HCT116 (cell line): ENCODE measurements around the gene HEPN1. TPM values are rescaled to one million over a fixed set of nuclear protein-coding genes. Genes with fewer than 3 reads are reported as not detected.

Experiments used
- ATAC-seq: fragments of 200-7000 bp; cut with Tn5 transposase; 2 replicates; pipeline ENCODE4 v1.9.1; 2020; ENCODE audit warnings: mild to moderate bottlenecking, moderate library complexity
- BruUV-seq: library from RNA; stranded (reverse); fragments of 400-500 nt; replicated peaks from 2 replicates; lab custom pipeline; 2021; lab: Mats Ljungman, UMichigan
- CTCF ChIA-PET: fragments of 300-600 bp; sonication (Branson Sonifier 250); formaldehyde crosslinking; loops from one replicate; lab custom pipeline; 2021; ENCODE audit warnings: antibody characterized with exemption; lab: Charles Lee
- POLR2A ChIA-PET: fragments of 300-600, 350-600 bp; sonication (Branson Sonifier 250); formaldehyde crosslinking; loops from one replicate; lab custom pipeline; 2021; ENCODE audit warnings: antibody characterized with exemption; lab: Charles Lee
- RAD21 ChIA-PET, 2 experiments: fragments of 300-600 bp; sonication (Branson Sonifier 250); formaldehyde crosslinking; loops; one replicate each; lab custom pipeline; 2023; ENCODE audit warnings: low total read pairs in 2 of 2; ENCODE audit not compliant: uncharacterized antibody in 2 of 2, unreplicated experiment in 2 of 2, low non-redundant PET in 1 of 2; lab: Charles Lee
- DNase-seq: peaks from one replicate; pipeline ENCODE4 v3.0.0-alpha.2; 2010; ENCODE audit warnings: low read depth, low spot score
- H2AFZ ChIP-seq: fragments of 200-600 bp; shearing (Covaris generic), sonication (generic); 2 replicates; pipeline ENCODE4 v1.6.1; 2017; ENCODE audit warnings: low read depth, mixed run types, mixed read lengths, antibody characterized with exemption, low read length; ENCODE audit not compliant: poor library complexity, severe bottlenecking
- H3K27ac ChIP-seq: 2 replicates; pipeline ENCODE4 v1.5.1; 2012; ENCODE audit warnings: low read depth, low read length
- H3K27me3 ChIP-seq: fragments of 200-600 bp; sonication (generic); 2 replicates; pipeline ENCODE4 v1.6.1; 2016; ENCODE audit warnings: mixed run types, low read length, mixed read lengths; ENCODE audit not compliant: insufficient read depth
- H3K36me3 ChIP-seq, 2 experiments: fragments of 200-500 bp in 1 of 2; fragments of 200-600 bp in 1 of 2; sonication (Bioruptor generic) in 1 of 2; sonication (generic) in 1 of 2; 2 replicates each; pipeline versions ENCODE4 v1.5.1 to v1.6.1; 2014 to 2016; ENCODE audit warnings: low read length in 2 of 2, inconsistent platforms in 1 of 2, mixed read lengths in 1 of 2, mixed run types in 1 of 2; ENCODE audit not compliant: insufficient read depth in 2 of 2, control insufficient read depth in 1 of 2
- H3K4me1 ChIP-seq, 2 experiments: fragments of 200-600 bp in 1 of 2; sonication (generic) in 1 of 2; 2 replicates each; pipeline versions ENCODE4 v1.5.1 to v1.6.1; 2012 to 2017; ENCODE audit warnings: low read length in 2 of 2, inconsistent platforms in 1 of 2, mild to moderate bottlenecking in 1 of 2, mixed read lengths in 1 of 2, mixed run types in 1 of 2, moderate library complexity in 1 of 2; ENCODE audit not compliant: insufficient read depth in 2 of 2, control insufficient read depth in 1 of 2
- H3K4me2 ChIP-seq: fragments of 200-600 bp; sonication (generic); 2 replicates; pipeline ENCODE4 v1.6.1; 2017; ENCODE audit warnings: mixed run types, low read length, mixed read lengths
- H3K4me3 ChIP-seq, 2 experiments: fragments of 200-600 bp in 1 of 2; sonication (generic) in 1 of 2; replicated peaks in 1 of 2; 2 replicates each; pipeline ENCODE4 v1.5.1; 2011 to 2016; ENCODE audit warnings: low read length in 2 of 2, control low read depth in 1 of 2, low read depth in 1 of 2, mild to moderate bottlenecking in 1 of 2, mixed read lengths in 1 of 2, mixed run types in 1 of 2
- H3K79me2 ChIP-seq: fragments of 200-600 bp; sonication (generic); 2 replicates; pipeline ENCODE4 v1.6.1; 2017; ENCODE audit warnings: mild to moderate bottlenecking, mixed run types, low read length, moderate library complexity, mixed read lengths; ENCODE audit not compliant: insufficient read depth
- H3K9ac ChIP-seq: fragments of 200-600 bp; sonication (generic); 2 replicates; pipeline ENCODE4 v1.6.1; 2016; ENCODE audit warnings: low read length, mixed read lengths
- H3K9me2 ChIP-seq: fragments of 200-600 bp; sonication (generic), shearing (Covaris generic); 2 replicates; pipeline ENCODE4 v1.6.1; 2017; ENCODE audit warnings: mixed run types, mild to moderate bottlenecking, moderate library complexity; ENCODE audit not compliant: insufficient read depth
- H3K9me3 ChIP-seq, 2 experiments: fragments of 200-500 bp in 1 of 2; fragments of 200-600 bp in 1 of 2; sonication (Bioruptor generic) in 1 of 2; sonication (generic) in 1 of 2; 2 replicates each; pipeline ENCODE4 v1.6.1; 2014 to 2017; ENCODE audit warnings: low read length in 2 of 2, mixed read lengths in 2 of 2, inconsistent platforms in 1 of 2, low read depth in 1 of 2, mild to moderate bottlenecking in 1 of 2, mixed run types in 1 of 2, moderate library complexity in 1 of 2; ENCODE audit not compliant: control insufficient read depth in 1 of 2, insufficient read depth in 1 of 2
- H4K20me1 ChIP-seq: fragments of 200-600 bp; sonication (generic), shearing (Covaris generic); 2 replicates; pipeline ENCODE4 v1.6.1; 2017; ENCODE audit warnings: mixed run types, mild to moderate bottlenecking, moderate library complexity; ENCODE audit not compliant: insufficient read depth
- CEBPB ChIP-seq: IDR thresholded peaks from 2 replicates; pipeline ENCODE4 v1.6.1; 2012; ENCODE audit warnings: low read depth
- EGR1 ChIP-seq: IDR thresholded peaks from 2 replicates; pipeline ENCODE4 v1.6.1; 2012; ENCODE audit warnings: low read depth
- ELF1 ChIP-seq: IDR thresholded peaks from 2 replicates; pipeline ENCODE4 v1.6.1; 2012; ENCODE audit warnings: low read depth, borderline replicate concordance
- MAX ChIP-seq: IDR thresholded peaks from 2 replicates; pipeline ENCODE4 v1.6.1; 2012
- REST ChIP-seq: IDR thresholded peaks from 2 replicates; pipeline ENCODE4 v1.6.1; 2012; ENCODE audit warnings: low read depth
- SIN3A ChIP-seq: IDR thresholded peaks from 2 replicates; pipeline ENCODE4 v1.6.1; 2012; ENCODE audit warnings: low read depth
- SRF ChIP-seq: IDR thresholded peaks from 2 replicates; pipeline ENCODE4 v1.6.1; 2012; ENCODE audit warnings: low read depth
- TCF7L2 ChIP-seq: IDR thresholded peaks from 2 replicates; pipeline ENCODE4 v1.7.0; 2011; ENCODE audit warnings: borderline replicate concordance, inconsistent platforms; ENCODE audit not compliant: insufficient read depth, insufficient read length; ENCODE audit errors: extremely low read depth
- ZFX ChIP-seq: fragments of 450-650 bp; IDR thresholded peaks from 2 replicates; pipeline ENCODE4 v1.6.1; 2017
- ZNF274 ChIP-seq: fragments of 200-500 bp; sonication (Bioruptor generic); IDR thresholded peaks from 2 replicates; pipeline ENCODE4 v1.6.1; 2014; ENCODE audit warnings: mild to moderate bottlenecking, low read depth, low read length, inconsistent platforms
- intact Hi-C: fragments of 100-400 bp; cut with micrococcal nuclease; formaldehyde crosslinking; loops from 2 replicates; pipeline ENCODE4 v1.10.0; 2022
- total RNA-seq: library from RNA; stranded (reverse); gene quantifications from one replicate; pipeline ENCODE4 v1.2.1, GENCODE V29; 2021; ENCODE audit not compliant: unreplicated experiment
- TF ChIP-seq, protein P1 (sequence below): IDR thresholded peaks from 2 replicates; pipeline ENCODE4 v1.6.1; 2012

Gene HEPN1
- total RNA-seq, 1 experiment from 2014 or later = not detected

DNA sequence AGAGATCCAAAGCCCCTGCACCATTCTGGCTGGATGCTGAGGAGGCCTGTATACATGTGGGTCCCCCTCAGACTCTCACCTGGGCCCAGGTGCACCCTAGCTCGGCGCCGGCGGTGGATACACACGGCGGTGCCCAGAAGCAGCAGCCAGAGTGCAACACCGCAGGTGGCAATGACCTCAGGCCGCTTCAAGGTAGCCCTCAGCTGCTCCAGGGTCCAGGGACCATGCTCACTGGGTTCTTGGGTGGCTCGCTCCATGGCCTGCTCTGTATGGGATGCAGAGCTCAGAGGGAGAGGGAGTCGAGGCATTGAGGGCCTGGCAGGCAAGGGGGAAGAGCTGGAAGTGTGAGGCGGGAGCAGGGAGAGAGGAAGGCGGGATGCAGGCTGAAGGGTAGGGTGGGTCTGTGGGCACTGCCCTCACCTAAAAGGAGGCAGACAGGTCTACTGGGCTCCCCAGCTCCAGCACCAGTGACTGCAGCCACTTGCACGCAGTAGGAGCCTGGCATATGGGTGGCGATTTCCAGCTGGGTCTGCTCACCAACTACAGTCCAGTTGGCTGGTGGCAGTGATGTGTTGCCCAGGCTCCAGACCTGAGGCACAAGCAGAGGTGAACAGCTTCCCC, 25.2 kb upstream of the HEPN1 start:
- ChIA-PET CTCF (interaction anchor here (0.5 kb wide), 1 partner anchor 27 kb away, joined by 3 read pairs; no protein-coding TSS in a partner anchor), RAD21 (no interaction called here), POLR2A (no interaction called here)
- Histone ChIP-seq H3K9ac (no peak overlapping the region), H3K79me2 (no peaks in the 10 kb centered on the region), H3K4me3 (no peak overlapping the region), H4K20me1 (no peaks in the 10 kb centered on the region), H3K4me1 (peaks cover 0 to 15% of the 10 kb centered on the region in 2 experiments; a peak in 2 of 4 replicates), H3K9me3 (no peaks in the 10 kb centered on the region), H3K27ac (no peak overlapping the region), H3K4me2 (no peak overlapping the region), H3K9me2 (no peaks in the 10 kb centered on the region), H3K36me3 (no peaks in the 10 kb centered on the region), H3K27me3 (no peaks in the 10 kb centered on the region), H2AFZ (no peak overlapping the region)
- BruUV-seq = no TSS peak
- ATAC-seq (no peak), DNase-seq (no peak)
- no peak for TF ChIP-seq REST
- no peak for TF ChIP-seq SRF
- TF ChIP-seq SIN3A = no peak
- TF ChIP-seq ZNF274 = no peak
- TF ChIP-seq, protein P1, sequence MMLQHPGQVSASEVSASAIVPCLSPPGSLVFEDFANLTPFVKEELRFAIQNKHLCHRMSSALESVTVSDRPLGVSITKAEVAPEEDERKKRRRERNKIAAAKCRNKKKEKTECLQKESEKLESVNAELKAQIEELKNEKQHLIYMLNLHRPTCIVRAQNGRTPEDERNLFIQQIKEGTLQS = no peak
- no peak for TF ChIP-seq ZFX
- TF ChIP-seq CEBPB = no peak
- no peak for TF ChIP-seq TCF7L2
- no peak for TF ChIP-seq ELF1
- no peak for TF ChIP-seq EGR1
- no peak for TF ChIP-seq MAX
- intact Hi-C loops = no loop called here
